PC-3 (cell line): ENCODE results near the gene PCDH9. TPM values are rescaled to one million over a fixed set of nuclear protein-coding genes. Genes with fewer than 3 reads are reported as not detected.
A peak's percentile ranks its signal among the peaks of the same experiment; 100 is the strongest.

Experiments
- ATAC-seq: fragments of 200-7000 bp; cut with Tn5 transposase; 2 replicates; pipeline ENCODE4 v1.9.1; 2020; ENCODE audit warnings: mild to moderate bottlenecking, moderate library complexity
- BruUV-seq: library from RNA; stranded (reverse); fragments of 400-500 nt; replicated peaks from 2 replicates; lab custom pipeline; 2021; lab: Mats Ljungman, UMichigan
- CTCF ChIA-PET: fragments of 300-600 bp; sonication (Branson Sonifier 250); formaldehyde crosslinking; loops from one replicate; lab custom pipeline; 2022; ENCODE audit warnings: antibody characterized with exemption; lab: Charles Lee
- POLR2A ChIA-PET: fragments of 300-600 bp; sonication (Branson Sonifier 250); formaldehyde crosslinking; loops from one replicate; lab custom pipeline; 2022; ENCODE audit warnings: antibody characterized with exemption; ENCODE audit not compliant: unreplicated experiment; lab: Charles Lee
- DNase-seq: peaks from one replicate; pipeline ENCODE4 v3.0.0-alpha.2; 2015
- H2AFZ ChIP-seq: fragments of 300-600 bp; sonication (generic); 2 replicates; pipeline ENCODE4 v1.6.0; 2016; ENCODE audit warnings: antibody characterized with exemption, low read length
- H3F3A ChIP-seq: fragments of 300-600 bp; sonication (generic); one replicate; pipeline ENCODE4 v1.6.0; 2017; ENCODE audit warnings: antibody characterized with exemption, low read length, control low read depth, mild to moderate bottlenecking; ENCODE audit not compliant: unreplicated experiment
- H3K27ac ChIP-seq: fragments of 300-600 bp; sonication (generic); 2 replicates; pipeline ENCODE4 v1.5.1; 2016; ENCODE audit warnings: mild to moderate bottlenecking, low read length
- H3K27me3 ChIP-seq: fragments of 300-600 bp; sonication (generic); 2 replicates; pipeline ENCODE4 v1.6.1; 2016; ENCODE audit warnings: low read length, mixed read lengths
- H3K36me3 ChIP-seq: fragments of 300-600 bp; sonication (generic); 2 replicates; pipeline ENCODE4 v1.6.1; 2016; ENCODE audit warnings: low read depth, mixed run types, low read length, mixed read lengths
- H3K4me1 ChIP-seq: fragments of 300-600 bp; sonication (generic); 2 replicates; pipeline ENCODE4 v1.5.1; 2016; ENCODE audit warnings: low read length; ENCODE audit not compliant: insufficient read depth
- H3K4me2 ChIP-seq: fragments of 300-600 bp; sonication (generic); 2 replicates; pipeline ENCODE4 v1.6.0; 2016; ENCODE audit warnings: low read length
- H3K4me3 ChIP-seq: fragments of 300-600 bp; sonication (generic); 2 replicates; pipeline ENCODE4 v1.5.1; 2016; ENCODE audit warnings: mild to moderate bottlenecking, low read length, mixed read lengths
- H3K79me2 ChIP-seq: fragments of 300-600 bp; sonication (generic); 2 replicates; pipeline ENCODE4 v1.6.1; 2017; ENCODE audit warnings: low read length, mixed read lengths
- H3K9ac ChIP-seq: fragments of 300-600 bp; sonication (generic); 2 replicates; pipeline ENCODE4 v1.6.0; 2016; ENCODE audit warnings: mild to moderate bottlenecking, low read length
- H3K9me2 ChIP-seq: fragments of 300-600 bp; sonication (generic); replicated peaks from 2 replicates; pipeline ENCODE4 v1.6.1; 2016; ENCODE audit warnings: mixed run types, low read length, mixed read lengths
- H3K9me3 ChIP-seq: fragments of 300-600 bp; sonication (generic); 2 replicates; pipeline ENCODE4 v1.6.1; 2016; ENCODE audit warnings: low read length, mixed read lengths
- H4K20me1 ChIP-seq: fragments of 300-600 bp; sonication (generic); 2 replicates; pipeline ENCODE4 v1.6.1; 2016; ENCODE audit warnings: low read length, mixed read lengths
- EZH2 ChIP-seq: fragments of 300-600 bp; sonication (generic); IDR thresholded peaks from one replicate; pipeline ENCODE4 v1.6.1; 2017; ENCODE audit warnings: antibody characterized with exemption, mild to moderate bottlenecking, low read length; ENCODE audit not compliant: unreplicated experiment
- EZH2phosphoT487 ChIP-seq: fragments of 300-600 bp; sonication (generic); IDR thresholded peaks from 2 replicates; pipeline ENCODE4 v1.6.1; 2018; ENCODE audit warnings: mild to moderate bottlenecking, antibody characterized with exemption, low read length, borderline replicate concordance
- intact Hi-C: fragments of 100-400 bp; cut with micrococcal nuclease; formaldehyde crosslinking; loops from 2 replicates; pipeline ENCODE4 v1.9.0; 2023
- total RNA-seq: library from RNA; depleted of rRNA; stranded (reverse); fragments of >200 nt; gene quantifications from 2 replicates; pipeline ENCODE4 v1.2.3, GENCODE V29; 2014
- TF ChIP-seq, protein P1 (sequence below): fragments of 300-600 bp; sonication (generic); conservative IDR thresholded peaks from 2 replicates; pipeline ENCODE4 v1.5.1; 2017; ENCODE audit warnings: antibody characterized with exemption, low read depth, mild to moderate bottlenecking, low read length

PCDH9 gene
- total RNA-seq, 1 experiment from 2014 or later, result 0.98 TPM

- Histone ChIP-seq H3K36me3 (no peaks in the 10 kb centered on the region), H3K4me1 (no peaks in the 10 kb centered on the region), H3K27me3 (no peaks in the 10 kb centered on the region), H3K4me3 (no peak overlapping the region), H3K9me2 (no peaks in the 10 kb centered on the region), H3K9ac (no peak overlapping the region), H3K27ac (no peak overlapping the region), H3K9me3 (no peaks in the 10 kb centered on the region), H3K4me2 (no peak overlapping the region), H3K79me2 (no peaks in the 10 kb centered on the region), H3F3A (no peaks in the 10 kb centered on the region), H4K20me1 (no peaks in the 10 kb centered on the region), H2AFZ (no peak overlapping the region)
- intact Hi-C loops, result no loop called here
- no TSS peak for BruUV-seq
- ATAC-seq, result 0 out of 2 replicates have a peak, but pooled peaks have one; percentile 11
- CTCF ChIA-PET, result no interaction called here
- POLR2A ChIA-PET, result no interaction called here
- peak; percentile 38 for DNase-seq
- TF ChIP-seq EZH2phosphoT487, result no peak
These were observed 673.8 kb downstream of the PCDH9 start for GRCh38 chr13:66556306-66556705.

DNA sequence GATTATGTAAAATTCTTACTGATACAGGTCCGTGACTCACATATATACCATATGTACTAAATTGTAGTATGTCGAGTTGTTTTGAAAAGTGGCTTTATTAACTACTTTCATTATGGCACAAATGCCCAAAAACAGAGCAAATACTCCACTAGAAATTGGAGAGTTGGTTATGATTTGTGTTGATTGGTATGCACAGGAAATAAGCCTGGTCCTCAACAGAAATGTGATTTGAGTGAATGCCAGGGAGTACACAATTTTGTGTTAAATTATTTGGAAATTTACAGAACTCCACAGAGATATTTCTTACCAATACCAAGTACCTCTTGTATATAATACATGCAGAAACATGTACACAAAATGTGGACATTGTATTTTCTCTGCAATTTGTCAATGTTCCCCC, 676.7 kb downstream of the PCDH9 start:
- Histone ChIP-seq H2AFZ (no peak overlapping the region), H3F3A (no peaks in the 10 kb centered on the region), H3K9ac (no peak overlapping the region), H3K27me3 (no peaks in the 10 kb centered on the region), H3K4me3 (no peak overlapping the region), H3K4me1 (no peaks in the 10 kb centered on the region), H3K9me3 (no peaks in the 10 kb centered on the region), H3K36me3 (no peaks in the 10 kb centered on the region), H3K4me2 (no peak overlapping the region), H4K20me1 (no peaks in the 10 kb centered on the region), H3K9me2 (no peaks in the 10 kb centered on the region), H3K27ac (no peak overlapping the region), H3K79me2 (no peaks in the 10 kb centered on the region)
- TF ChIP-seq, protein P1, sequence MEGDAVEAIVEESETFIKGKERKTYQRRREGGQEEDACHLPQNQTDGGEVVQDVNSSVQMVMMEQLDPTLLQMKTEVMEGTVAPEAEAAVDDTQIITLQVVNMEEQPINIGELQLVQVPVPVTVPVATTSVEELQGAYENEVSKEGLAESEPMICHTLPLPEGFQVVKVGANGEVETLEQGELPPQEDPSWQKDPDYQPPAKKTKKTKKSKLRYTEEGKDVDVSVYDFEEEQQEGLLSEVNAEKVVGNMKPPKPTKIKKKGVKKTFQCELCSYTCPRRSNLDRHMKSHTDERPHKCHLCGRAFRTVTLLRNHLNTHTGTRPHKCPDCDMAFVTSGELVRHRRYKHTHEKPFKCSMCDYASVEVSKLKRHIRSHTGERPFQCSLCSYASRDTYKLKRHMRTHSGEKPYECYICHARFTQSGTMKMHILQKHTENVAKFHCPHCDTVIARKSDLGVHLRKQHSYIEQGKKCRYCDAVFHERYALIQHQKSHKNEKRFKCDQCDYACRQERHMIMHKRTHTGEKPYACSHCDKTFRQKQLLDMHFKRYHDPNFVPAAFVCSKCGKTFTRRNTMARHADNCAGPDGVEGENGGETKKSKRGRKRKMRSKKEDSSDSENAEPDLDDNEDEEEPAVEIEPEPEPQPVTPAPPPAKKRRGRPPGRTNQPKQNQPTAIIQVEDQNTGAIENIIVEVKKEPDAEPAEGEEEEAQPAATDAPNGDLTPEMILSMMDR, result no peak
- DNase-seq, result no peak
- POLR2A ChIA-PET, result no interaction called here
- intact Hi-C loops, result no loop called here
- BruUV-seq, result no TSS peak
- ATAC-seq, result no peak
- CTCF ChIA-PET, result no interaction called here

GRCh38 chr13:66551128-66551527, 679.0 kb downstream of the PCDH9 start:
- H4K20me1 ChIP-seq, result no peaks in the 10 kb centered on the region
- H3K4me1 ChIP-seq, result peaks cover 4% of the 10 kb centered on the region
- H2AFZ ChIP-seq, result no peak overlapping the region
- TF ChIP-seq EZH2phosphoT487 (no peak), EZH2 (no peak)
- TF ChIP-seq, protein P1, result no peak
- BruUV-seq, result no TSS peak
- no peaks in the 10 kb centered on the region for H3F3A ChIP-seq
- no peak overlapping the region for H3K9ac ChIP-seq
- no peak overlapping the region for H3K4me2 ChIP-seq
- H3K4me3 ChIP-seq, result no peak overlapping the region
- no peak for DNase-seq
- no peak for ATAC-seq
- H3K9me2 ChIP-seq, result no peaks in the 10 kb centered on the region
- ChIA-PET CTCF (no interaction called here), POLR2A (no interaction called here)
- H3K27me3 ChIP-seq, result no peaks in the 10 kb centered on the region
- H3K27ac ChIP-seq, result no peak overlapping the region
- H3K9me3 ChIP-seq, result no peaks in the 10 kb centered on the region
- no peaks in the 10 kb centered on the region for H3K79me2 ChIP-seq
- H3K36me3 ChIP-seq, result no peaks in the 10 kb centered on the region
- intact Hi-C loops, result no loop called here
